Measurements from ENCODE around the gene LDLR.
"Not testable (repeated sequence)": the region's sequence is repeated elsewhere in the genome, so short reads cannot be mapped to it uniquely, and the experiment has no call there.

LDLR gene

GRCh38 chr19:11073568-11073967 lies 15.7 kb upstream of the LDLR start:
- DNase-seq, result no peak

- not testable (repeated sequence) for DNase-seq
Measured at GRCh38 chr19:11076792-11077191, 12.5 kb upstream of the LDLR start.

DNA sequence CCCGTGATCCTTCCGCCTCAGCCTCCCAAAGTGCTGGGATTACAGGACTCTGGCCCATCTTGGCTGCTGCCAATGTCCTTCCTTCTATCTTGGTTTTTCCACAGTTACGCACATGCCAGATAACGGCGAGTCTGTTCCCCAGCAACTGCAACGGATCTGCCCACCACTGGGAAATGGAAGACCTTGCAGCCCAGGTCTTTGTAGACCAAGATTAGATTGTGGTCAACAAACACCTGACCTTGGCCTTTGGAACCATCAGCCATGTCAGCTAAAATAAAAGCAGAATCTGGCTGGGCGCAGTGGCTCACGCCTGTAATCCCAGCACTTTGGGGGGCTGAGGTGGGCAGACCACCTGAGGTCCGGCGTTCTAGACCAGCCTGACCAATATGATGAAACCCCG lies 10.4 kb upstream of the LDLR start:
- DNase-seq, result no peak

GRCh38 chr19:11079999-11080398 lies 9.3 kb upstream of the LDLR start:
- no peak for DNase-seq

DNA sequence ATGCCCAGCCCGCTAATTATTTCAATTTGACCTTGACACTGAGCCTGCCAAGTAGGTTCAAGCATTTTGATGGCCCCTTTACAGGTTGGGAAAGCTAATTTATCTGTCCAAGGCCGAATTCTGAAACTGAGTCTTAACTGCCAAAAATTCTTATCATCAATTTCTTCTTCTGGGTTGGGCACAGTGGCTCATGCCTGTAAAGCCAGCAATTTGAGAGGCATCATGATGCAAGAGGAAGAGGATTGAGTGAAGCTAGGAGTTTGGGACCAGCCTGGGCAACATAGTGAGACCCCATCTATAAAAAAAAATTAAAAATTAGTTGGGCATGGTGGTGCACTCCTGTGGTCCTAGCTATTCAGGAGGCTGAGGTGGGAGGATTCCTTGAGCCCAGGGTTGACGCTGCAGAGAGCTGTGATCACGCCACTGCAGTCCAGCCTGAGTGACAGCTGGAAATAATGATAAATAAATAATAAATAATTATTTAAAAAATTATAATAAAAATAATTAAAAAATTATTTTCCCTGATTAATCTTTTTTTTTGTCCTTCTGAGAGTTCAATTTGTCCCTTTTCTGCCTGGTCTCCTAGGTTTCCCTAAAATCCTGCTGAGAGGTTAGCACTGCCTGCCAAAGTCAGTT lies 1.3 kb upstream of the LDLR start:
- no peak for DNase-seq

GRCh38 chr19:11088506-11089253 lies 583 bp upstream of the LDLR start:
- DNase-seq, result no peak

- DNase-seq, result not testable (repeated sequence)
Measured at GRCh38 chr19:11090014-11090263, 676 bp downstream of the LDLR start.

GRCh38 chr19:11090264-11090996 lies 1.2 kb downstream of the LDLR start:
- peak; percentile 98 for DNase-seq

- DNase-seq, result no peak
Measured at GRCh38 chr19:11090997-11091702, 1.9 kb downstream of the LDLR start.

DNA sequence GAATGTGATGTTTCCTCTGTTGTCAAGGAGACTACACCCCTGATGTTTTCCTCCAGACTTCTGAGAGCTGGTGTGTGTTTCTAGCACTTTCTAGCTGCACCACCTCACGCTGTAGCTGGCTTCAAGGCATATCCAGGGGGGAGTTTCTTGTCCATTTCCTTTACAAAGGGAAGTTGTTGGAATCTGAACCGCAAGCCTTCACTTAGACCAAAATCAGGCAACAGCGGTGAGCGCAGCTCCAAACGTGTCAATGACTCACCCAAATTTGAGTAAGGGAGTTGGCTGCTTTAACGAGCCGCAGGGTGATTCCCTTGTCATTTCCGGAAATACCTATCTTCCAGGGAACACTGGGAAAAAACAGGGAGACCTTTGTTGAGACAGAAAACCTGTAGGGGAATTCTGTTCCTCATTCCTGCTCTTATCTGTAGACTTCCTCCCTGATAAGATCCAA lies 2.5 kb downstream of the LDLR start:
- no peak for DNase-seq

DNA sequence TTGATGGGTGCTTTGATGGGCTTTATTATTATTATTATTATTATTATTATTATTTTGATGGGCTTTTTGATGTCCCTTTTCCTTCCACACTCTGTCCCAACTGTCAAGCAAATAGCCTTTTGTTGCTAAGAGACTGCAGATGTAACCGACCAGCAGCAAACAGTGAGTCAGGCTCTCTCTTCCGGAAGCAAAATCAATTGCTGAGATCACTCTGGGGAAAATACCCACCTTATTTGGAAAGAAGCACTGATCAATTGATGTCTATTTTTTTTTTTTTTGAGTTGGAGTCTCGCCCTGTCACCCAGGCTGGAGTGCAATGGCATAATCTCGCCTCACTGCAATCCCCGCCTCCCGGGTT lies 2.9 kb downstream of the LDLR start:
- no peak for DNase-seq

- no peak for DNase-seq
Measured at GRCh38 chr19:11093689-11094238, 4.5 kb downstream of the LDLR start.

GRCh38 chr19:11094520-11094894 lies 5.2 kb downstream of the LDLR start:
- DNase-seq, result no peak

GRCh38 chr19:11096210-11096841 lies 7.1 kb downstream of the LDLR start:
- no peak for DNase-seq

GRCh38 chr19:11097367-11097766 lies 8.1 kb downstream of the LDLR start:
- DNase-seq, result not testable (repeated sequence)

- no peak for DNase-seq
Measured at GRCh38 chr19:11098327-11098726, 9.1 kb downstream of the LDLR start.

- no peak for DNase-seq
Measured at GRCh38 chr19:11098861-11099260, 9.6 kb downstream of the LDLR start.

GRCh38 chr19:11100049-11100448 lies 10.8 kb downstream of the LDLR start:
- no peak for DNase-seq

GRCh38 chr19:11101057-11101456 lies 11.8 kb downstream of the LDLR start:
- no peak for DNase-seq

DNA sequence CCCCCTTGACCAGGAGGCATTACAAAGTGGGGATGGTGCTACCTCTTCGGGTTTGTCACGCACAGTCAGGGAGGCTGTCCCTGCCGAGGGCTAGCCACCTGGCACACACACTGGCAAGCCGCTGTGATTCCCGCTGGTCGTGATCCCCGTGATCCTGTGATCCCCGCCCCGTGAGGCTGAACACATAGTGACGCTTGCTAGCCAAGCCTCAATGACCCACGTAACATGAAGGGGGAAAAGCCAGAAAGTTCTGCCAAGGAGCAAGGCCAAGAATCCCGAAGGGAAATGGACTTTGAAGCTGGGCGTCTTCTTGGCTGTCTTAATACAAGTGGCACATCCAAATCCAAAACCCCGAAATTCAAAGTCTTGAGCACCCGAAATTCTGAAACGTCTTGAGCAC lies 13.7 kb downstream of the LDLR start:
- DNase-seq, result no peak

DNA sequence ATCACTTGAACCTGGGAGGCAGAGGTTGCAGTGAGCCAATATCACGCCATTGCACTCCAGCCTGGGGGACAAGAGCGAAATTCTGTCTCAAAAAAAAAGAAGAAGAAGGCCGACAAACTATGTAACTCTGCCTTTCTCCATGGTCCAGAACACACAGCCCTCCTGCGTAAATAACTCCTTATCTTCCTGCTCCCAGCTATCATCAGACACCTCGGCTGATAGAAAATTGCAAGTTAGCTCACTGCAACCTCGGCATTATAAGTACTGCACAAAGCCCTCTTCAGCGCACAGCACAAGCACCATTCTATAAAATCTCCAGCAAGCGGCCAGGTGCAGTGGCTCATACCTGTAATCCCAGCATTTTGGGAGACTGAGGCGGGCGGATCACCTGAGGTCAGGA lies 14.4 kb downstream of the LDLR start:
- not testable (repeated sequence) for DNase-seq

DNA sequence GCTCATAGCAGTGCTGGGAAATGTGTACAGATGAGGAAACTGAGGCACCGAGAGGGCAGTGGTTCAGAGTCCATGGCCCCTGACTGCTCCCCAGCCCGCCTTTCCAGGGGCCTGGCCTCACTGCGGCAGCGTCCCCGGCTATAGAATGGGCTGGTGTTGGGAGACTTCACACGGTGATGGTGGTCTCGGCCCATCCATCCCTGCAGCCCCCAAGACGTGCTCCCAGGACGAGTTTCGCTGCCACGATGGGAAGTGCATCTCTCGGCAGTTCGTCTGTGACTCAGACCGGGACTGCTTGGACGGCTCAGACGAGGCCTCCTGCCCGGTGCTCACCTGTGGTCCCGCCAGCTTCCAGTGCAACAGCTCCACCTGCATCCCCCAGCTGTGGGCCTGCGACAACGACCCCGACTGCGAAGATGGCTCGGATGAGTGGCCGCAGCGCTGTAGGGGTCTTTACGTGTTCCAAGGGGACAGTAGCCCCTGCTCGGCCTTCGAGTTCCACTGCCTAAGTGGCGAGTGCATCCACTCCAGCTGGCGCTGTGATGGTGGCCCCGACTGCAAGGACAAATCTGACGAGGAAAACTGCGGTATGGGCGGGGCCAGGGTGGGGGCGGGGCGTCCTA lies 15.9 kb downstream of the LDLR start:
- no peak for DNase-seq
